WTC11 (cell line): ENCODE data around the gene WSCD2. TPM values are rescaled to one million over a fixed set of nuclear protein-coding genes. Genes with fewer than 3 reads are reported as not detected.

ENCODE experiments used
- ATAC-seq: fragments of 200-7000 bp; cut with Tn5 transposase; 2 replicates; pipeline ENCODE4 v1.10.0; 2021; ENCODE audit warnings: mild to moderate bottlenecking, moderate library complexity
- CTCF ChIA-PET: fragments of 300-600 bp; sonication (Branson Sonifier 250); formaldehyde crosslinking; loops from one replicate; lab custom pipeline; 2021; ENCODE audit warnings: antibody characterized with exemption; lab: Charles Lee
- POLR2A ChIA-PET: fragments of 350-600 bp; sonication (Branson Sonifier 250); formaldehyde crosslinking; loops from one replicate; lab custom pipeline; 2021; ENCODE audit warnings: antibody characterized with exemption; lab: Charles Lee
- DNase-seq: peaks from one replicate; pipeline ENCODE4 v3.0.0; 2021; ENCODE audit warnings: low spot score
- H3K27ac Mint-ChIP-seq: 2 replicates; pipeline ENCODE4 v1.8.0; 2021; ENCODE audit warnings: mixed read lengths
- H3K27me3 Mint-ChIP-seq: 2 replicates; pipeline ENCODE4 v1.8.0; 2021; ENCODE audit warnings: low read depth, mild to moderate bottlenecking, moderate library complexity, mixed read lengths
- H3K36me3 Mint-ChIP-seq: 2 replicates; pipeline ENCODE4 v1.8.0; 2021; ENCODE audit warnings: mixed read lengths
- H3K4me1 Mint-ChIP-seq: 2 replicates; pipeline ENCODE4 v1.8.0; 2022; ENCODE audit warnings: mixed read lengths
- H3K4me3 Mint-ChIP-seq: 2 replicates; pipeline ENCODE4 v1.8.0; 2021; ENCODE audit warnings: mild to moderate bottlenecking, moderate library complexity, mixed read lengths
- H3K9me3 Mint-ChIP-seq: 2 replicates; pipeline ENCODE4 v1.8.0; 2021; ENCODE audit warnings: mixed read lengths
- CBFB ChIP-seq: sonication (generic); formaldehyde crosslinking; IDR thresholded peaks from 2 replicates; pipeline ENCODE4 v1.8.1; 2022; ENCODE audit warnings: mild to moderate bottlenecking, low read depth, missing genetic modification reagents
- CREB1 ChIP-seq: sonication (generic); formaldehyde crosslinking; IDR thresholded peaks from 2 replicates; pipeline ENCODE4 v1.8.0; 2023; ENCODE audit warnings: mild to moderate bottlenecking, missing genetic modification reagents
- ELF4 ChIP-seq: sonication (generic); formaldehyde crosslinking; IDR thresholded peaks from 2 replicates; pipeline ENCODE4 v1.8.1; 2022; ENCODE audit warnings: low read depth, mild to moderate bottlenecking, moderate library complexity, missing genetic modification reagents
- FOXJ3 ChIP-seq: sonication (generic); formaldehyde crosslinking; IDR thresholded peaks from 2 replicates; pipeline ENCODE4 v1.9.0; 2021; ENCODE audit warnings: missing genetic modification reagents, mild to moderate bottlenecking, borderline replicate concordance
- NFATC4 ChIP-seq: fragments of 250-450 bp; sonication (Bioruptor Pico); IDR thresholded peaks from 2 replicates; pipeline ENCODE4 v1.9.0; 2021; ENCODE audit warnings: mild to moderate bottlenecking
- PRRX2 ChIP-seq: fragments of 250-450 bp; sonication (Bioruptor Pico); IDR thresholded peaks from 2 replicates; pipeline ENCODE4 v1.8.0; 2021; ENCODE audit warnings: mild to moderate bottlenecking
- SOX15 ChIP-seq: fragments of 250-450 bp; sonication (Bioruptor Pico); IDR thresholded peaks from 2 replicates; pipeline ENCODE4 v1.9.0; 2021; ENCODE audit warnings: mild to moderate bottlenecking
- STAT6 ChIP-seq: sonication (generic); formaldehyde crosslinking; conservative IDR thresholded peaks from 2 replicates; pipeline ENCODE4 v1.8.1; 2023; ENCODE audit warnings: mild to moderate bottlenecking, low read depth, missing genetic modification reagents, moderate library complexity
- TCF7 ChIP-seq: sonication (generic); formaldehyde crosslinking; IDR thresholded peaks from 2 replicates; pipeline ENCODE4 v1.8.0; 2022; ENCODE audit warnings: mild to moderate bottlenecking, low read depth, missing genetic modification reagents, moderate library complexity
- TEAD1 ChIP-seq: sonication (generic); formaldehyde crosslinking; IDR thresholded peaks from 2 replicates; pipeline ENCODE4 v1.8.0; 2022; ENCODE audit warnings: mild to moderate bottlenecking, missing genetic modification reagents
- ZNF138 ChIP-seq: sonication (generic); formaldehyde crosslinking; conservative IDR thresholded peaks from 2 replicates; pipeline ENCODE4 v1.8.1; 2022; ENCODE audit warnings: mild to moderate bottlenecking, moderate library complexity, missing genetic modification reagents
- ZNF317 ChIP-seq: sonication (generic); formaldehyde crosslinking; IDR thresholded peaks from 2 replicates; pipeline ENCODE4 v1.8.1; 2023; ENCODE audit warnings: low read depth, mild to moderate bottlenecking, moderate library complexity, missing genetic modification reagents, borderline replicate concordance
- total RNA-seq: library from RNA; stranded (reverse); gene quantifications from 3 replicates; pipeline ENCODE4 v1.2.3, GENCODE V29; 2021
- TF ChIP-seq, protein P1 (sequence below): sonication (generic); formaldehyde crosslinking; IDR thresholded peaks from 2 replicates; pipeline ENCODE4 v1.8.0; 2022; ENCODE audit warnings: missing genetic modification reagents
- TF ChIP-seq, protein P2 (sequence below): fragments of 250-450 bp; sonication (Bioruptor Pico); IDR thresholded peaks from 2 replicates; pipeline ENCODE4 v2.1.2; 2022; ENCODE audit warnings: mild to moderate bottlenecking, moderate library complexity
- TF ChIP-seq, protein P3 (sequence below): sonication (generic); formaldehyde crosslinking; conservative IDR thresholded peaks from 2 replicates; pipeline ENCODE4 v1.8.1; 2022; ENCODE audit warnings: mild to moderate bottlenecking, missing genetic modification reagents

WSCD2 gene
- total RNA-seq, 1 experiment from 2014 or later = 1.1 TPM

- Mint-ChIP-seq H3K27me3 (peaks cover 6% of the 10 kb centered on the region), H3K4me3 (no peak overlapping the region), H3K4me1 (peaks cover 11% of the 10 kb centered on the region), H3K27ac (no peak overlapping the region), H3K36me3 (no peaks in the 10 kb centered on the region), H3K9me3 (peaks cover 19% of the 10 kb centered on the region)
- TF ChIP-seq CBFB (CRISPR knock-in tag) (no peak), SOX15 (CRISPR knock-in tag) (no peak)
- POLR2A ChIA-PET = no interaction called here
- DNase-seq (no peak), ATAC-seq (no peak)
- CTCF ChIA-PET = no interaction called here
Observed at GRCh38 chr12:108267450-108267849, 138.4 kb downstream of the WSCD2 start.

GRCh38 chr12:108268397-108268796 lies 139.3 kb downstream of the WSCD2 start:
- Mint-ChIP-seq H3K27ac (no peak overlapping the region), H3K36me3 (no peaks in the 10 kb centered on the region), H3K9me3 (peaks cover 16% of the 10 kb centered on the region), H3K4me1 (peaks cover 11% of the 10 kb centered on the region), H3K27me3 (no peaks in the 10 kb centered on the region; the same call in 1 of the 2 replicates), H3K4me3 (no peak overlapping the region)
- TF ChIP-seq FOXJ3 (CRISPR knock-in tag) (no peak), ZNF317 (CRISPR knock-in tag) (no peak), STAT6 (CRISPR knock-in tag) (no peak), TCF7 (CRISPR knock-in tag) (no peak), TEAD1 (CRISPR knock-in tag) (no peak), PRRX2 (CRISPR knock-in tag) (no peak), ZNF138 (CRISPR knock-in tag) (no peak), NFATC4 (CRISPR knock-in tag) (no peak), CREB1 (no peak)
- TF ChIP-seq, protein P1, sequence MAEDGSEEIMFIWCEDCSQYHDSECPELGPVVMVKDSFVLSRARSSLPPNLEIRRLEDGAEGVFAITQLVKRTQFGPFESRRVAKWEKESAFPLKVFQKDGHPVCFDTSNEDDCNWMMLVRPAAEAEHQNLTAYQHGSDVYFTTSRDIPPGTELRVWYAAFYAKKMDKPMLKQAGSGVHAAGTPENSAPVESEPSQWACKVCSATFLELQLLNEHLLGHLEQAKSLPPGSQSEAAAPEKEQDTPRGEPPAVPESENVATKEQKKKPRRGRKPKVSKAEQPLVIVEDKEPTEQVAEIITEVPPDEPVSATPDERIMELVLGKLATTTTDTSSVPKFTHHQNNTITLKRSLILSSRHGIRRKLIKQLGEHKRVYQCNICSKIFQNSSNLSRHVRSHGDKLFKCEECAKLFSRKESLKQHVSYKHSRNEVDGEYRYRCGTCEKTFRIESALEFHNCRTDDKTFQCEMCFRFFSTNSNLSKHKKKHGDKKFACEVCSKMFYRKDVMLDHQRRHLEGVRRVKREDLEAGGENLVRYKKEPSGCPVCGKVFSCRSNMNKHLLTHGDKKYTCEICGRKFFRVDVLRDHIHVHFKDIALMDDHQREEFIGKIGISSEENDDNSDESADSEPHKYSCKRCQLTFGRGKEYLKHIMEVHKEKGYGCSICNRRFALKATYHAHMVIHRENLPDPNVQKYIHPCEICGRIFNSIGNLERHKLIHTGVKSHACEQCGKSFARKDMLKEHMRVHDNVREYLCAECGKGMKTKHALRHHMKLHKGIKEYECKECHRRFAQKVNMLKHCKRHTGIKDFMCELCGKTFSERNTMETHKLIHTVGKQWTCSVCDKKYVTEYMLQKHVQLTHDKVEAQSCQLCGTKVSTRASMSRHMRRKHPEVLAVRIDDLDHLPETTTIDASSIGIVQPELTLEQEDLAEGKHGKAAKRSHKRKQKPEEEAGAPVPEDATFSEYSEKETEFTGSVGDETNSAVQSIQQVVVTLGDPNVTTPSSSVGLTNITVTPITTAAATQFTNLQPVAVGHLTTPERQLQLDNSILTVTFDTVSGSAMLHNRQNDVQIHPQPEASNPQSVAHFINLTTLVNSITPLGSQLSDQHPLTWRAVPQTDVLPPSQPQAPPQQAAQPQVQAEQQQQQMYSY (CRISPR knock-in tag) = no peak
- TF ChIP-seq, protein P2, sequence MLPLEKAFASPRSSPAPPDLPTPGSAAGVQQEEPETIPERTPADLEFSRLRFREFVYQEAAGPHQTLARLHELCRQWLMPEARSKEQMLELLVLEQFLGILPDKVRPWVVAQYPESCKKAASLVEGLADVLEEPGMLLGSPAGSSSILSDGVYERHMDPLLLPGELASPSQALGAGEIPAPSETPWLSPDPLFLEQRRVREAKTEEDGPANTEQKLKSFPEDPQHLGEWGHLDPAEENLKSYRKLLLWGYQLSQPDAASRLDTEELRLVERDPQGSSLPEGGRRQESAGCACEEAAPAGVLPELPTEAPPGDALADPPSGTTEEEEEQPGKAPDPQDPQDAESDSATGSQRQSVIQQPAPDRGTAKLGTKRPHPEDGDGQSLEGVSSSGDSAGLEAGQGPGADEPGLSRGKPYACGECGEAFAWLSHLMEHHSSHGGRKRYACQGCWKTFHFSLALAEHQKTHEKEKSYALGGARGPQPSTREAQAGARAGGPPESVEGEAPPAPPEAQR = no peak
- TF ChIP-seq, protein P3, sequence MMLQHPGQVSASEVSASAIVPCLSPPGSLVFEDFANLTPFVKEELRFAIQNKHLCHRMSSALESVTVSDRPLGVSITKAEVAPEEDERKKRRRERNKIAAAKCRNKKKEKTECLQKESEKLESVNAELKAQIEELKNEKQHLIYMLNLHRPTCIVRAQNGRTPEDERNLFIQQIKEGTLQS = no peak
- ChIA-PET POLR2A (no interaction called here), CTCF (no interaction called here)
- no peak for DNase-seq
- no peak for ATAC-seq

GRCh38 chr12:108269224-108269623 lies 140.1 kb downstream of the WSCD2 start:
- H3K36me3 Mint-ChIP-seq = no peaks in the 10 kb centered on the region
- ATAC-seq (no peak), DNase-seq (no peak)
- ChIA-PET CTCF (no interaction called here), POLR2A (no interaction called here)
- H3K9me3 Mint-ChIP-seq = peaks cover 16% of the 10 kb centered on the region
- peaks cover 11% of the 10 kb centered on the region for H3K4me1 Mint-ChIP-seq
- TF ChIP-seq ELF4 (CRISPR knock-in tag) = no peak
- H3K4me3 Mint-ChIP-seq = no peak overlapping the region
- H3K27me3 Mint-ChIP-seq = no peaks in the 10 kb centered on the region; the same call in 1 of the 2 replicates
- H3K27ac Mint-ChIP-seq = no peak overlapping the region
